ENCODE measurements around the gene LRP1B. TPM values are rescaled to one million over a fixed set of nuclear protein-coding genes. Genes with fewer than 3 reads are reported as not detected.

LRP1B gene
- polyA plus RNA-seq, 1 donor from 2014 or later: 12.7 TPM

DNA sequence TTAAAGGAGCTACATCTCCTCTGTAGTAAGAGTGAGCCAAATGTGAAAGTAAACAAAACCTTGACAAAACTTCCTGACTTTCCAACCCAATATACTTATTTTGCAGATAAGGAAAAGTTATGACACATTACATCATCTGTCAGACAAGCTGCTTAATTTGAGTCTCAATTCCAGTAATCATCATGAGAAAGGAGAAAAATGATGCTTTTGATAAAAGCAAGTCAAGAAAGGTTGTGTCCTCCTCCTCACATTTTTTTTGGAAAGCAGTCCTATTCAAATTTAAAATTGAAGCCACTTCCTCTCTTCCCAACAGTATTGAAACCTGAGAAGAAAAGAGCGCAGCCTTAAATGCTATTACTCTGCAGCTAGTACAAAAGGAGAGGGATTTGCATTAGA, 519.6 kb downstream of the LRP1B start:
- Histone ChIP-seq H3F3A (ENCODE audit: insufficient read depth, low read length, poor library complexity, severe bottlenecking) (no peaks in the 10 kb centered on the region), H3K4me2 (ENCODE audit: low read length) (no peak overlapping the region), H3K9ac (ENCODE audit: low read length) (no peak overlapping the region), H3K27me3 (ENCODE audit: insufficient read depth, low read depth, low read length) (no peaks in the 10 kb centered on the region), H3K9me2 (ENCODE audit: insufficient read depth, low read length) (no peaks in the 10 kb centered on the region), H3K36me3 (ENCODE audit: insufficient read depth, low read length) (no peaks in the 10 kb centered on the region), H2AFZ (ENCODE audit: low read depth, low read length) (no peak overlapping the region), H3K79me2 (replicated peaks; ENCODE audit: insufficient read depth, low read length) (no peaks in the 10 kb centered on the region), H3K27ac (ENCODE audit: low read length) (no peak overlapping the region), H3K9me3 (ENCODE audit: low read length) (no peaks in the 10 kb centered on the region), H4K20me1 (ENCODE audit: insufficient read depth) (no peaks in the 10 kb centered on the region), H3K4me3 (ENCODE audit: low read length) (no peak overlapping the region)
- TF ChIP-seq TAF1 (IDR thresholded peaks at IDR 0.05; ENCODE audit: low read depth) (no peak), POLR2AphosphoS5 (IDR thresholded peaks at IDR 0.05) (no peak), MXI1 (conservative IDR thresholded peaks at IDR 0.05; ENCODE audit: poor library complexity, severe bottlenecking) (no peak), EP300 (conservative IDR thresholded peaks at IDR 0.05; ENCODE audit: poor library complexity, severe bottlenecking) (no peak), SMC3 (conservative IDR thresholded peaks at IDR 0.05; ENCODE audit: poor library complexity) (no peak), CTCF (IDR thresholded peaks at IDR 0.05; ENCODE audit: poor library complexity, severe bottlenecking) (no peak), REST (IDR thresholded peaks at IDR 0.05; ENCODE audit: borderline replicate concordance) (no peak), RAD21 (conservative IDR thresholded peaks at IDR 0.05) (no peak), EZH2 (IDR thresholded peaks at IDR 0.05; ENCODE audit: borderline replicate concordance, insufficient read depth, low read length, poor library complexity, severe bottlenecking) (no peak)

- Histone ChIP-seq H4K20me1 (ENCODE audit: insufficient read depth) (no peaks in the 10 kb centered on the region), H3F3A (ENCODE audit: insufficient read depth, low read length, poor library complexity, severe bottlenecking) (no peaks in the 10 kb centered on the region), H2AFZ (ENCODE audit: low read depth, low read length) (no peak overlapping the region), H3K36me3 (ENCODE audit: insufficient read depth, low read length) (no peaks in the 10 kb centered on the region), H3K4me3 (ENCODE audit: low read length) (no peak overlapping the region), H3K4me2 (ENCODE audit: low read length) (no peak overlapping the region), H3K9me3 (ENCODE audit: low read length) (no peaks in the 10 kb centered on the region), H3K79me2 (replicated peaks; ENCODE audit: insufficient read depth, low read length) (no peaks in the 10 kb centered on the region), H3K27me3 (ENCODE audit: insufficient read depth, low read depth, low read length) (no peaks in the 10 kb centered on the region), H3K9me2 (ENCODE audit: insufficient read depth, low read length) (no peaks in the 10 kb centered on the region), H3K27ac (ENCODE audit: low read length) (no peak overlapping the region), H3K9ac (ENCODE audit: low read length) (no peak overlapping the region)
- no peak for TF ChIP-seq EZH2 (IDR thresholded peaks at IDR 0.05; ENCODE audit: borderline replicate concordance, insufficient read depth, low read length, poor library complexity, severe bottlenecking)
- peak; percentile 52 for TF ChIP-seq REST (IDR thresholded peaks at IDR 0.05; ENCODE audit: borderline replicate concordance)
- TF ChIP-seq MXI1 (conservative IDR thresholded peaks at IDR 0.05; ENCODE audit: poor library complexity, severe bottlenecking): no peak
These were observed 520.1 kb downstream of the LRP1B start for GRCh38 chr2:141610564-141611175.

All from neural cell (in vitro differentiated cells).